Measurements from ENCODE around the gene SPOPL. TPM values are rescaled to one million over a fixed set of nuclear protein-coding genes. Genes with fewer than 3 reads are reported as not detected.

The SPOPL gene
- total and polyA plus RNA-seq, 2 of the 4 experiments (the other 2 are of a cell fraction): 4.8 to 20.3 TPM

- dilution Hi-C loops (cut with HindIII; ENCODE audit: low sequenced_read_pairs, unreplicated experiment): no loop called here
- no peaks in the 10 kb centered on the region for H3K4me1 ChIP-seq (ENCODE audit: control insufficient read depth, insufficient read depth, low read length)
- no peak overlapping the region for H2AFZ ChIP-seq (replicated peaks; ENCODE audit: low read length, poor library complexity)
- DNase-seq: no peak
- no peak overlapping the region for H3K56ac ChIP-seq (ENCODE audit: extremely low read depth, insufficient read depth, low read length)
- H4K91ac ChIP-seq (ENCODE audit: insufficient read depth, low read depth, low read length): no peak overlapping the region
- POLR2A ChIA-PET (ENCODE audit: unreplicated experiment): no interaction called here
- no peak overlapping the region for H2BK15ac ChIP-seq (ENCODE audit: low read depth, low read length)
- TF ChIP-seq FOS (IDR thresholded peaks at IDR 0.05; ENCODE audit: low read depth, low read length) (no peak), BHLHE40 (IDR thresholded peaks at IDR 0.05; ENCODE audit: low read depth, low read length) (no peak), CTCF (conservative IDR thresholded peaks at IDR 0.05; ENCODE audit: low read depth, low read length) (no peak), RCOR1 (IDR thresholded peaks at IDR 0.05; ENCODE audit: insufficient replicate concordance, low read length) (no peak), POLR2A (IDR thresholded peaks at IDR 0.05; ENCODE audit: low read depth, low read length) (no peak), MXI1 (IDR thresholded peaks at IDR 0.05; ENCODE audit: borderline replicate concordance, low read depth, low read length) (no peak), RAD21 (IDR thresholded peaks at IDR 0.05; ENCODE audit: low read length) (no peak), MAZ (IDR thresholded peaks at IDR 0.05; ENCODE audit: borderline replicate concordance, low read depth, low read length) (no peak), NFE2L2 (IDR thresholded peaks at IDR 0.05; ENCODE audit: low read depth, low read length) (no peak), RFX5 (IDR thresholded peaks at IDR 0.05; ENCODE audit: low read depth, low read length) (no peak), CHD1 (IDR thresholded peaks at IDR 0.05; ENCODE audit: low read depth, low read length) (no peak), SMC3 (IDR thresholded peaks at IDR 0.05; ENCODE audit: low read depth, low read length) (no peak), CEBPB (IDR thresholded peaks at IDR 0.05; ENCODE audit: low read depth, low read length) (no peak), ELK1 (IDR thresholded peaks at IDR 0.05; ENCODE audit: borderline replicate concordance, low read depth, low read length) (no peak), MAFK (IDR thresholded peaks at IDR 0.05; ENCODE audit: low read depth, low read length) (no peak)
- TF ChIP-seq, protein P1, sequence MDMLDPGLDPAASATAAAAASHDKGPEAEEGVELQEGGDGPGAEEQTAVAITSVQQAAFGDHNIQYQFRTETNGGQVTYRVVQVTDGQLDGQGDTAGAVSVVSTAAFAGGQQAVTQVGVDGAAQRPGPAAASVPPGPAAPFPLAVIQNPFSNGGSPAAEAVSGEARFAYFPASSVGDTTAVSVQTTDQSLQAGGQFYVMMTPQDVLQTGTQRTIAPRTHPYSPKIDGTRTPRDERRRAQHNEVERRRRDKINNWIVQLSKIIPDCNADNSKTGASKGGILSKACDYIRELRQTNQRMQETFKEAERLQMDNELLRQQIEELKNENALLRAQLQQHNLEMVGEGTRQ (IDR thresholded peaks at IDR 0.05; ENCODE audit: low read depth, low read length): no peak
- intact Hi-C loops (cut with micrococcal nuclease): no loop called here
- H3K9me1 ChIP-seq (ENCODE audit: insufficient read depth, low read length): no peaks in the 10 kb centered on the region
- H3K36me3 ChIP-seq (ENCODE audit: control insufficient read depth, insufficient read depth, low read length): no peaks in the 10 kb centered on the region
- CTCF ChIA-PET: no interaction called here
- H3K4me2 ChIP-seq (ENCODE audit: low read depth, low read length): no peak overlapping the region
- H2BK20ac ChIP-seq (ENCODE audit: low read depth, low read length): no peak overlapping the region
- in situ Hi-C loops (cut with MboI; ENCODE audit: low sequenced_read_pairs): no loop called here
- no peak overlapping the region for H2AK5ac ChIP-seq (ENCODE audit: low read depth, low read length)
- no peak overlapping the region for H3K14ac ChIP-seq (replicated peaks; ENCODE audit: low read depth, low read length)
- no peak overlapping the region for H4K5ac ChIP-seq (ENCODE audit: low read depth, low read length)
- H4K8ac ChIP-seq (ENCODE audit: low read depth in 2 of 2, low read length in 2 of 2): no peak overlapping the region
- no peak overlapping the region for H3K9ac ChIP-seq (ENCODE audit: low read depth, low read length)
- H4K20me1 ChIP-seq (ENCODE audit: insufficient read depth, low read length): no peaks in the 10 kb centered on the region
- H3K4me3 ChIP-seq (ENCODE audit: insufficient read depth, low read depth, low read length): no peak overlapping the region
- no peak overlapping the region for H3K23ac ChIP-seq (ENCODE audit: low read depth, low read length)
- BruUV-seq (replicated peaks): no TSS peak
- H3K4ac ChIP-seq (ENCODE audit: low read depth, low read length): no peak overlapping the region
- H2AK9ac ChIP-seq (replicated peaks; ENCODE audit: low read depth, low read length, poor library complexity): no peak overlapping the region
- no peak overlapping the region for H3K27ac ChIP-seq (ENCODE audit: insufficient read depth, low read length)
- no peak overlapping the region for H2BK120ac ChIP-seq (ENCODE audit: low read depth, low read length)
- ATAC-seq (ENCODE audit: low read depth): no peak
- WGBS, 2 experiments (ENCODE audit: extremely low coverage in 2 of 2, insufficient read length in 1 of 2): no CpG with 5 or more reads among the region's 2 CpGs
- no peak overlapping the region for H3K18ac ChIP-seq (ENCODE audit: low read depth, low read length)
- H2BK5ac ChIP-seq (ENCODE audit: low read depth, low read length, poor library complexity, severe bottlenecking): no peak overlapping the region
- no peaks in the 10 kb centered on the region for H3K79me1 ChIP-seq (ENCODE audit: low read depth in 1 of 2, low read length in 2 of 2)
- H3K9me3 ChIP-seq (ENCODE audit: control insufficient read depth, insufficient read depth, low read length): no peaks in the 10 kb centered on the region
- H3K27me3 ChIP-seq (ENCODE audit: control insufficient read depth, insufficient read depth, low read length): no peaks in the 10 kb centered on the region; the same call in 1 of the 2 replicates
Observed at GRCh38 chr2:138607746-138608145, 106.2 kb downstream of the SPOPL start.
